ENCODE measurements around the gene ADH7.

DNA sequence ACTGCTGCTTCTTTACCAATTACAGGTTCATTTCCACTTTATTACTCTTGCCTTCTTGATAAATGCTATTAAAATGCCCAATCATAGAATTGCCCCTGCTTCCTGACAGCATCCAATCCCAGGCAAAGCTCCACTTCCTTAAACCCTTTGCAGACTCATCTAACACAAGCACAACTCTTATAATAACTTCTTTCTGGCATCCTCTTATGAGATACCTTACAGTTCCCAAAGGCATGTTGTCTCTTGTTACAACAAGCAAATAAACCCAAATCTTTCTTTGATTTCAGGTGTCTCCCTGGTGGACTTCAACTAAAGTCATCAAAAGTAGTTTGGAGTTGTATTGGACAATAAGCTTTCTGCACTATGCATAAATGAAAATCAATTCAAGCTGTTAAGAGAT, 22.5 kb upstream of the ADH7 start:
- TF ChIP-seq, protein P1, sequence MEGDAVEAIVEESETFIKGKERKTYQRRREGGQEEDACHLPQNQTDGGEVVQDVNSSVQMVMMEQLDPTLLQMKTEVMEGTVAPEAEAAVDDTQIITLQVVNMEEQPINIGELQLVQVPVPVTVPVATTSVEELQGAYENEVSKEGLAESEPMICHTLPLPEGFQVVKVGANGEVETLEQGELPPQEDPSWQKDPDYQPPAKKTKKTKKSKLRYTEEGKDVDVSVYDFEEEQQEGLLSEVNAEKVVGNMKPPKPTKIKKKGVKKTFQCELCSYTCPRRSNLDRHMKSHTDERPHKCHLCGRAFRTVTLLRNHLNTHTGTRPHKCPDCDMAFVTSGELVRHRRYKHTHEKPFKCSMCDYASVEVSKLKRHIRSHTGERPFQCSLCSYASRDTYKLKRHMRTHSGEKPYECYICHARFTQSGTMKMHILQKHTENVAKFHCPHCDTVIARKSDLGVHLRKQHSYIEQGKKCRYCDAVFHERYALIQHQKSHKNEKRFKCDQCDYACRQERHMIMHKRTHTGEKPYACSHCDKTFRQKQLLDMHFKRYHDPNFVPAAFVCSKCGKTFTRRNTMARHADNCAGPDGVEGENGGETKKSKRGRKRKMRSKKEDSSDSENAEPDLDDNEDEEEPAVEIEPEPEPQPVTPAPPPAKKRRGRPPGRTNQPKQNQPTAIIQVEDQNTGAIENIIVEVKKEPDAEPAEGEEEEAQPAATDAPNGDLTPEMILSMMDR (IDR thresholded peaks at IDR 0.05; ENCODE audit: poor library complexity), result no peak
- TF ChIP-seq EZH2phosphoT487 (IDR thresholded peaks at IDR 0.05; ENCODE audit: low read depth, severe bottlenecking, unreplicated experiment) (no peak), EZH2 (IDR thresholded peaks at IDR 0.05; ENCODE audit: borderline replicate concordance) (no peak)

Measured in hepatocyte (in vitro differentiated cells).